GM18873 (cell line): ENCODE results near the gene KANSL1L.
A peak's percentile ranks its signal among the peaks of the same experiment; 100 is the strongest.
"Not testable (repeated sequence)": the region's sequence is repeated elsewhere in the genome, so short reads cannot be mapped to it uniquely, and the experiment has no call there.

Source experiments
- ATAC-seq: cut with Tn5 transposase; IDR thresholded peaks from one replicate; pipeline ENCODE4 v1.9.1; 2021; ENCODE audit warnings: mild to moderate bottlenecking, moderate library complexity, moderate number of reproducible peaks; ENCODE audit not compliant: unreplicated experiment, low FRiP score

The KANSL1L gene, protein sequence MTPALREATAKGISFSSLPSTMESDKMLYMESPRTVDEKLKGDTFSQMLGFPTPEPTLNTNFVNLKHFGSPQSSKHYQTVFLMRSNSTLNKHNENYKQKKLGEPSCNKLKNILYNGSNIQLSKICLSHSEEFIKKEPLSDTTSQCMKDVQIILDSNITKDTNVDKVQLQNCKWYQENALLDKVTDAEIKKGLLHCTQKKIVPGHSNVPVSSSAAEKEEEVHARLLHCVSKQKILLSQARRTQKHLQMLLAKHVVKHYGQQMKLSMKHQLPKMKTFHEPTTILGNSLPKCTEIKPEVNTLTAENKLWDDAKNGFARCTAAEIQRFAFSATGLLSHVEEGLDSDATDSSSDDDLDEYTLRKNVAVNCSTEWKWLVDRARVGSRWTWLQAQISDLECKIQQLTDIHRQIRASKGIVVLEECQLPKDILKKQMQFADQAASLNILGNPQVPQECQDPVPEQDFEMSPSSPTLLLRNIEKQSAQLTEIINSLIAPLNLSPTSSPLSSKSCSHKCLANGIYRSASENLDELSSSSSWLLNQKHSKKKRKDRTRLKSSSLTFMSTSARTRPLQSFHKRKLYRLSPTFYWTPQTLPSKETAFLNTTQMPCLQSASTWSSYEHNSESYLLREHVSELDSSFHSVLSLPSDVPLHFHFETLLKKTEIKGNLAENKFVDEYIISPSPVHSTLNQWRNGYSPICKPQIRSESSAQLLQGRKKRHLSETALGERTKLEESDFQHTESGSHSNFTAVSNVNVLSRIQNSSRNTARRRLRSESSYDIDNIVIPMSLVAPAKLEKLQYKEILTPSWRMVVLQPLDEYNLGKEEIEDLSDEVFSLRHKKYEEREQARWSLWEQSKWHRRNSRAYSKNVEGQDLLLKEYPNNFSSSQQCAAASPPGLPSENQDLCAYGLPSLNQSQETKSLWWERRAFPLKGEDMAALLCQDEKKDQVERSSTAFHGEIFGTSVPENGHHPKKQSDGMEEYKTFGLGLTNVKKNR

DNA sequence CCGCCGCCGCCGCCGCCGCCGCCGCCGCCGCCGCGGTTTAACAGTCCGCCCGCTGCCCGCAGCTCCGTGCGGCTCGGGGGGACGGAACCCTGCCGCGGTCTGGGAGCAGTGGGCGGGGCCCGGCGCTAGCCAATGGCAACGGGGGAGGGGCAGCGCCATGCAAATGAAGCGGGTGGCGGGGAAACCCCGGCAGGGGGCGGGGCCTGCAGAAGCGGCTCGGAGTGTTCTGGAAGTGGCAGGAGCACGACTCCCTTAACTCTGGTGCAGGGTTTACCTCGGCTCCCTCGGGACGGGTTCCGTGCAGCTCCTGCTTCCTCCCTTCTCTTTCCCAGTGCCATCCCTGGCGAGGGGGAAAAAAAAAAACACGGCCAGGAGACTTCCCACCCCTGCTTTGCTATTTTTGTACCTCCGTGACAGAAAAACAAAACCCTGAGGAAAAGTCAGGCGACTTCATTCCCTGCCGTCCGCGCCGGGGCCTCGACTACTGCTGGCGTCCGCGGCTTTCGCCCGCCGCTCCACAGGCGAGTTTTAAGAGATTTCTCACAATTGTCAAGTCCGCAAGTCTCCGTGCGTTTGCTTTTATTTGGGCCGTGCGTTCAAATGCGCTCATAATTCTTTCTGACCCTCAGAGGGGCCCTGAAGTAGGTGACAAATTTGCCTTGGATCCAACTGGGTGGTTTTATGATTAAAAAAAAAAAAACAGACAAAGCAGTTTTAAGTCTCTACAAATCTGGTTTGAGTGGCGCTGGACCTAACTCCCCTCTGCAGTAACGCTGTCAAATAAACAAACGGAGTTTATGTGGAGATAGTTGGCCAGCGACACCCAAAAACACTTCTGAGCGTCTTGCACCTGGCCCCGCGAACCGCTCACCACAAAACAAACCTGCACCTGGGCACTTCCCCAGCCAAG is at the start of gene KANSL1L:
KANSL1L (minus strand) TSS at position 101 of the 910 bp plus-strand sequence. CDS start 16,827 bp downstream, outside the sequence.
- peak; percentile 39 for ATAC-seq

DNA sequence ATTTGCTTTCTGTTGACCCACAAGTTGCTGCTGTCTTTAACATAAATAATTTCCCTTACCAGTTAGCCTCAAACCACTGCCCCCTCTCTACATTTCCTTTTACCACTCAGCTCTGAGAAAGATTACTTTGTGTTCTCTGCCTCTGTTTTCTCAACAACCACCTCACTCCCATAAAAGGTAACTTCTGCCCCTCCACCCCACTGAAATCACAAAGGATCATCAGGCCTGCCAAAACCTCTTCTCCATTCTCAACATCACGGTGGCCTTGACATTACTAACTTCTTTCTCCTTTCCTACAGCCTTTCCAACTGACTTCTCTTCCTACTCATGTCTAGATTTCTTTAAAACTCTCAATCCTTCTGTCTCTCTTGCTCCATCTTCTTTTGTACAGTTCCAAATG is 43.9 kb upstream of the KANSL1L start:
- no peak for ATAC-seq

DNA sequence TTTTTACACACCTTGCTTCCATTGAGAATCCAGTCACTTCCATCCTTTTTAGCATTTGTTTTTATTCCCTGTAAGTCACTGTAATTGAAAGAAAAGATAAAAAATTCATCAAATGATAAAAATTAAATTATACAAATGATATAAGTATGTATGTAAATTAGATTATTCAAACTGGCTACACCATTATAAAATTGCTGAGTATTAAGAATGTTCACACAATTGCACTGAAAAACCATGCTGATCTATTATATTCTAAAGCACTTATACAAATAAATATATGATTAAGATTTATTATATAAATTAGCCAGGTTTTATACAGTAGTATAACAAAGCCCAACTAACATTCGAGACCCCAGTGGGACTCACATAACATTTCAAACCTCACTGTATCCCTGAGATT is 39.0 kb upstream of the KANSL1L start:
- ATAC-seq = no peak

DNA sequence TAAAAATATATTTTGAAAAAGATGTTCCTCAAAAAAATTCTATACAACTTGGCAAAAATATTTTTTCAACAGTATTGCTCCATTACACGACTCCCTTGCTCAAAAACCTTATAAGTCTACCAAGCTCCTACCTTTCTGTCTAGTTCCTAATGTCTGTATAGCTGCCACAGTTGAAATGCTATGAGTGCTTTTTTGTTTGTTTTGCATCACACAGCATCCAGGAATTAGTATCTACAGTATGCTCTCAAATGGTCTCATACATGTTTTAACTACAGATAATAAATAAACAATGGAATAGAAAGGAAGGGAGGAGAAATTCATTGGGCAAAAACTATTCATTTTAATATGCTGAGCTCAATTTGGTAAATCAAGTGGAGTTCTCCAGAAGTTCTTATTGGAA is 36.7 kb upstream of the KANSL1L start:
- ATAC-seq = no peak

DNA sequence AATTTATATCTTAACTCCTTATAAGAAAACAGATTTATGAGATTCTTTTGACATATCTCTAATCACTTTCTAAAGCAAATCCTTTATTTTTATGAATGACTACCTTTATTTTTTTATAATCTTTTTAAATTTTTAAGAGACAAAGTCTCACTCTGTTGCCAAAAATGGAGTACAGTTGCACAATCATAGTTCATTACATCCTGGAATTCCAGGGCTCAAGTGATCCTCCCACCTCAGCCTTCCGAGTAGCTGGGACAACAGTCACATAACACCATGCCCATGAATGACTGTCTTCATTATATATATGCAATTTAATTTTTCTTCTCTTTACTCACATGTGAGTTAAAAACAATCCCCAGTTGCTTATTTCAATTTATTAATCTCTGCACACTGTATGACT is 32.3 kb upstream of the KANSL1L start:
- no peak for ATAC-seq

DNA sequence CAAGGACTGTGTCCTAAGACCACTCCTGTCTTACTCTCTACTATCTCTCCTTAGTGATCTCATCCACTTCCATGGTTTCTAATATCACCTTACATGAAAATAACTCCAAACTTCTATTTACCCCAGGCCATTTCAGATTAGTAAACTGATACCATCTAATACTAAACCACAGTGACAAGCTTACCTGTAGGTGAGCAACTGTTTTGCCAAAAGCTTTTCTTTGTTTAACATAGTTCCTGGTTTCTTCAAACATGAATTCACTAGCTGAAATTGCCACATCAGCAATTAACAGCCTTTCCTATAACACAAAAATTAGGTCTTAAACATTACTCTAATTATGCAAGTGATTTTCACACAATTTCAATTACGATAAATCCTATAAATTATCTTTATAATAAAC is 31.9 kb upstream of the KANSL1L start:
- no peak for ATAC-seq

DNA sequence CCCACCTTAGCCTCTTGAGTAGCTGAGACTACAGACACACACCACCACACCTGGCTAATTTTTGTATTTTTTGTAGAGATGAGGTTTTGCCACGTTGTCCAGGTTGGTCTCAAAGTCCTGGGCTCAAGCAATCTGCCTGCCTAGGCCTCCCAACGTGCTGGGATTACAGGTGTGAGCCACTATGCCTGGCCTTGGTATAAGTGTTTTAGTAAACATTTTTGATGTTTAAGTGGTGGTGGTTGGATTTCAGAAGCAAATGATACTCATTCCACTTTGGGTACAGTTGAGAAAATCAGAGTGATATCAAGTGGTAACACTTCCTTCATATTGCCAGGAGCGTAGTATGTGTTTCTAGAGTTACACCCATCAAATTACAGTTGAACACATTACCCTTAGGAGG is 28.6 kb upstream of the KANSL1L start:
- no peak for ATAC-seq

DNA sequence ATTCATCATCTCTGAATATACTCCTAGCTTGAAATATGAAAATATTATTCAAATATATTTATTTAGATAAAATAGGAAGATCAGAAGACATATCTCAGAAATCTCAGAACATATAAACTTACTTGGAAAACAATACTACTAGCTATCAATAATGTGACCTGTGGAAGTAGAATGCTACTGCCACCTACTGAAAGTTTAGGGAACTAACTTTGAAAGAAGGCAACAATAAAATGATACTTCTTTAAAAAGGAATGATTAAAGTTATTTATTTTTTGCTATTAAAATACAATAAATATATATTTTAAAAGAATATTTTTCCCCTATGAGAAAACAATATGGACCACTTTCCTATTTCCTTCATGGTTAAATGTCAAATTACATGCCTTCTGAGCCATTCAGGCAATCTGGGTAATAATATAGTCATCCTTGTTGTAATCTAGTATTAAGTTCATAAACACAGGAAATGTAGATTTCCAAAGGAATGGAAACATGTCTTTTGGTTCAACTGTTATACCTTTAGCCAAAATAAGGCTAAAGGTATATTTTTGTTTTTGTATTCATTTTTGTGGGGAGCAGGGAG is 28.1 kb upstream of the KANSL1L start:
- no peak for ATAC-seq

DNA sequence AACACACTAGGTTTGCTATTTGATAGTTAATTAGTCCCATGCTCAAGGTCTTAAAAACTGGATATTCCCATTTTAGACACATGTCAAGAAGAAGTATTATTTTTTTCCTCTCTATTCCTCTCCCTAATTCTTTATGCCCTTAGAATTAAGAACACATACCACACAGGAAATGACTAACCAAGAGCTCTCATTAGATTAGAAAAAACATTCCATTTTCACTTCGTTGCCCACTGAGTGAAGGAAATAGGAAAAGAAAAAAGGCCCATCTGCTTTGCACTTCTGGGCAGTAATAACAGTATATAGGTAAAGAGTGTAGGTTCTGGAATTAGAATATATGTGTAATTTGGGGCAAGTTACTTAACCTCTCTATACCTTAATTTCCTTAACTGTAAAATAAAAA is 27.1 kb upstream of the KANSL1L start:
- no peak for ATAC-seq

DNA sequence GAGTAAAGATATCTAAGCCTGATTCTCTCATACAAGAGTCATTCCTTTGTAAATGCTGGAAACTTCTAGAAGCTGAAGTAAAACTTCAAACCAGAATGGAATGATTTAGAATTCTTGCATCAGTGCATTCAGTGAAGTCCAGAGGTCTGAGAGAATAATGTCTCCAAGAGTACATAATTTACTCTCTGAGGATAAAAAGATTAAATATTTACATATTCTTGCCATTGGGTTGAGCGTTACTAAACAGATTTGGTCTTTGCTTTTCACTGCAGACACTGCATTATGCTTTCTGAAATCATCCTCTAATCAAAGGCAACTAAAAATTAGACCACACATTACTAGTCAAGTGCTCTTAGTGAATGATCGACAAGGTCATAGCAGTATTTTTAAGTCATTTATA is 26.5 kb upstream of the KANSL1L start:
- ATAC-seq = no peak

DNA sequence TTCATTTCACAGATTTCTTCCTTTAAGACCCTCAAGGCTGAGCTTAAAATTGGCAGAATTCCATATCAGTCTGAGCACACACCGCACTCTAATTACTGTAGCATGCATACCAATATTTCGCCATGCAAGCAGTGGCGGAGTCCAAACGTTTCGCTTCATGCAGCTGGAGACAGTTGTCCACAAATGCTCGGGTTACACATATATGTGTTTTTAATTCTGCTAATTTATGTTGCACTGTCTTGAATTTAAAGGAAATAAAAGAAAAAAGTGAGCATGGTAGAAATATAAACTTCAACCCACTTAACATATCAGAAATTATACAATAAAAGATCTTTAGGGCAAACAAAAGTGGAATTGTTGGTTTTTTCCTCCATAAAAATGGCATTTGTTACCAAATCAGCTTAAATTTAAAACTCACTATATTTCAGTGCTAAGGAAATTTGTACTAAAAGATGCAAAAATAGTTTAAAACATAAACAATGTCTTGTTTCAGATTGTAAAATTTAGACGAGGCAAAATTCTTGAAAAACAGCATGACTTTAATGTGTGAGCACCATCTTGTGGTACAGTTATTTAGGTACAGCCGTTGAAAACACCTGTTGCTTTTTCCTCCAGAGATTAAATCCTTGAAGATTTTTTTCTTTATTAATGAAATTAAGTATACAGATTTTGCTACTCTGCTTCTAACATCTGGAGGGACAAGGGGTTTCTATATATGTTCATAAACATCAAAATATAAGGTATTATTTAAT is 24.1 kb upstream of the KANSL1L start:
- no peak for ATAC-seq

DNA sequence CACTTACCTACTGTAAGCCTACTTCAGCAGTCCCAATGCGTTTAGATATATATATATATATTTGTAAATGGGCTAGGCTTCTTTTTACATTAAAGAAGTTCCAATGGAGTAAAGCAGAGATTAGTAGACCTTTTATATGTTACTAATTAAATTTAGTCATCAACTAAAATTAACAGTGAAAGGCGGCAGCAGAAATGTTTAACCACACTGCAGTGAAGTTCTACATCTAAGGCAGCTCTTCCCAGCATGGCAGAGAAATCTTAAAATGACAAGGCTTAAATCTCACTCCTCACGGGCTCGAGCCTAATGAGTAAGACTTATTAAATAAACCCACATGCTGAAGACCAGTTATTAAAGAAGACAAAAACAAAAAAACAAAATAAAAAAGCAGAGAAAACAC is 19.1 kb upstream of the KANSL1L start:
- no peak for ATAC-seq

DNA sequence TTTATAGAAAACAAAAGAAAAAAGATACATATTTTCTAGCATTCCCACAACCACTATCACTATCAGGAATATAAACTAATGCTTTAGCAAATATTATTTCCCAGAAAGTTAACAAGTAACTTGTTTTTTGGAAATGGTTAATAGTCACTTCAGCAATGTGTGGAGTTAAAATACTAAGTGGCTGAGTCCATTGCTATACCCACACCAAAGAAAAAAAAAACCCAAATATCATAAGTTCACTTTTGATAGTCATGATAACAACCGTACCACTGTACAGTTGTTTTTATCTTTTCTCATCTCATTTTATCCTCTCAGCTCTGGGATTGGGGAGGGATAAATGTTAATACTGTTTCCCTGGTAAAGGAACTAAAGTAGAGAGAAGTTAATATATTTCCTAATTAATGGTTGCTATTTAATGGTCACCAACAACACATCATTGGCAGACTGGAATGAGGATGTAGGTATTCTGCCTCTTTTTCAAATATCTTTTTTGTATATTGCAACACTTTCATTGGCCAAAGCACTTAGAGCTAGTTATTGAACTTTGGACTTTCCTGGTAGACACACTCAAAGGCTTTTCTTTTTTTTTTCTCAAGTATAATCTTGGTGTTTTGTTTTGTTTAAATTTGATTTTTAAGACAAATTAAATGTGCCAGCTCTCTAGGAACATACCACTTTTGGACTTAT is 18.4 kb upstream of the KANSL1L start:
- no peak for ATAC-seq

DNA sequence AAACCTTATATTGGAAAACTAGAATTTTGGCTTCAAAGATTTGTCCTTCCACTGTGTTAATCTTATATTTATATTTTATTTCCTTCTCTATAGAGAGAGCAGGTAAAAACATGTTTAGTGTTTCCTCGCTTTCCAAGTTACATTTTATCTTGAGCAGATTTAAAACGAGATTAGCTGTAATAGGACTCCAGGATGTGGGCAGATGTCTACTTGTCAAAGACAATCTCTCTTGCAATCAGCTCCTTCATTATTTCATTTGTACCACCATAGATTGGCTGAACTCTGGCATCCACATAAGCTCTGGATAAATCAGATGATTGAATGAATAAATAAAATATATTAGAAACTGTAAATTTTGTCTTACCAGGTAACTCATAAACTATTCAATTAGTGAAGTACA is 17.5 kb upstream of the KANSL1L start:
- ATAC-seq = no peak

DNA sequence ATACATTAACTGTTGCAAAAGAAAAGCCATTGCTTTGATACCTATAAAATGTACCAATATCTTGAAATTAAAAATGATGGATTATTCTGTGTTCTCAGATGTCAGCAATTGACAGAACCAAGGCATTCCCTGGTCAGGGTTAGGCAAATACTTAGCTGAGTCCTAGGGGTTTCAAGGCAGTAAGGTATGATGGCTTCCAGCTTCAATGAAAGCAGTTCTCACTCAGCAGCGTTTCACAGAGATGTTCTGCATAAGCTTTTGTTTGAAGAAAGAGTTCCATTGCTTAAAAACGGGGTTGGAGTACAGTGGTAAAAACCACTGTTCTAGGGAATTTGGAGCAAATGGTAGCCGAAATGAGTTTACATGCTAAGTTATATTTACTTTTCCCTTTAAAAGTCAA is 17.0 kb upstream of the KANSL1L start:
- ATAC-seq = no peak

DNA sequence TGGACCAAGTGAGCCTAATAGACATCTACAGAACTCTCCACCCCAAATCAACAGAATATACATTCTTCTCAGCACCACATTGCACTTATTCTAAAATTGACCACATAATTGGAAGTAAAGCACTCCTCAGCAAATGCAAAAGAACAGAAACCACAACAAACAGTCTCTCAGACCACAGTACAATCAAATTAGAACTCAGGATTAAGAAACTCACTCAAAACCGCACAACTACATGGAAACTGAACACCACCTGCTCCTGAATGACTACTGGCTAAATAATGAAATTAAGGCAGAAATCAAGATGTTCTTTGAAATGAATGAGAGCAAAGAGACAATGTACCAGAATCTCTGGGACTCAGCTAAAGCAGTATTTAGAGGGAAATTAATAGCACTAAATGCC is 12.7 kb upstream of the KANSL1L start:
- ATAC-seq = not testable (repeated sequence)

DNA sequence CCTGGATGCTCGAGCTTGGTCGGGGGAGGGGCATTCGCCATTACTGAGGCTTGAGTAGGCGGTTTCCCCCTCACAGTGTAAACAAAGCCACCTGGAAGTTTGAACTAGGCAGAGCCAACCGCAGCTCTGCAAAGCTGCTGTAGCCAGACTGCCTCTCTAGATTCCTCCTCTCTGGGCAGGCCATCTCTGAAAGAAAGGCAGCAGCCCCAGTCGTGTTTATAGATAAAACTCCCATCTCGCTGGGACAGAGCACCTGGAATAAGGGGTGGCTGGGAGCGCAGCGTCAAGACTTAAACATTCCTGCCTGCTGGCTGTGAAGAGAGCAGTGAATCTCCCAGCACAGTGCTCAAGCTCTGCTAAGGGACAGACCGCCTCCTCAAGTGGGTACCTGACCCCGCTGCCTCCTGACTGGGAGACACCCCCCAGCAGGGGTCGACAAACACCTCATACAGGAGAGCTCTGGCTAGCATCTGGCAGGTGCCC is 10.4 kb upstream of the KANSL1L start:
- not testable (repeated sequence) for ATAC-seq

DNA sequence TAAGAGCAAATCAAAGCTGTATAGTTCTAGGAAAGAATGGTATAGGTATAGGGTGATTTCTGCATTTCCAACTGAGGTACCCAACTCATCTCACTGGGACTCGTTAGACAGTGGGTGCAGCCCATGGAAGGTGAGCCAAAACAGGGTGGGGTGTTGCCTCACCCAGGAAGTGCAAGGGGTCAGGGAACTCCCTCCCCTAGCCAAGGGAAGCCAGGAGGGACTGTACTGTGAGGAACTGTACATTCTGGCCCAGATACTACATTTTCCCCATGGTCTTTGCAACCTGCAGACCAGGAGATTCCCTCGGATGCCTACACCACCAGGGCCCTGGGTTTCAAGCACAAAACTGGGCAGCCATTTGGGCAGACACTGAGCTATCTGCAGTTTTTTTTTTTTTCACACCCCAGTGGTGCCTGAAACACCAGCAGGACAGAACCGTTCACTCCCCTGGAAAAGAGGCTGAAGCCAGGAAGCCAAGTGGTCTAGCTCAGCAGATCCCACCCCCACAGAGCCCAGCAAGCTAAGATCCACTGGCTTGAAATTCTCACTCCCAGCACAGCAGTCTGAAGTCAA is 9.9 kb upstream of the KANSL1L start:
- not testable (repeated sequence) for ATAC-seq
